GM15510 (cell line): Measurements from ENCODE around the gene PYGL.

Source experiments
- POLR2A ChIP-seq: IDR thresholded peaks from 3 replicates; pipeline ENCODE4 v1.6.1; 2011; ENCODE audit warnings: borderline replicate concordance; ENCODE audit not compliant: insufficient read length; ENCODE audit errors: extremely low read depth

PYGL gene

GRCh38 chr14:50937800-50938199, 6.5 kb downstream of the PYGL start:
- no peak for TF ChIP-seq POLR2A

GRCh38 chr14:50937325-50937724, 7.0 kb downstream of the PYGL start:
- TF ChIP-seq POLR2A, result no peak

- no peak for TF ChIP-seq POLR2A
These were observed 7.4 kb downstream of the PYGL start for GRCh38 chr14:50936882-50937281.

GRCh38 chr14:50936016-50936340, 8.3 kb downstream of the PYGL start:
- no peak for TF ChIP-seq POLR2A

- TF ChIP-seq POLR2A, result no peak
These were observed 8.9 kb downstream of the PYGL start for GRCh38 chr14:50935126-50936015.

GRCh38 chr14:50932592-50933495, 11.4 kb downstream of the PYGL start:
- no peak for TF ChIP-seq POLR2A

GRCh38 chr14:50932156-50932555, 12.1 kb downstream of the PYGL start:
- TF ChIP-seq POLR2A, result no peak

GRCh38 chr14:50931559-50931958, 12.7 kb downstream of the PYGL start:
- TF ChIP-seq POLR2A, result no peak

DNA sequence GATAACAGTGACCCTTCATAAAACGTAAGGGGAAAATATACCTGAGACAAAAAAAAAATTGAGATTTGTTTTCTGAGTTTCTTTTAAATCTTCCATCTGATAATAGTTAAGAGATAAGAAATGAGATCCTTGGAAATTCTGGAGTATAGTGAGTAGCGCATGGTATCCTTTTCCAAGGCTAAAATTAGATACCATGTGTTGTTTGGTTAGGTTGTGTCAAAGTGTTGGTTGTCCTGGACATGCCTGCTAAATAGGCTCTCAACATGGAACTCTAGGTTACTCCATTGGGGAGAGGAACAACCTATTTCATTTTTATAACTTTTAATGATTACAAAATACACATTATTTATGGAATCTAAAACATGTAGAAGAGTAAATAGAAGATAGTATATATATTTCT, 14.8 kb downstream of the PYGL start:
- no peak for TF ChIP-seq POLR2A

GRCh38 chr14:50928002-50928635, 16.2 kb downstream of the PYGL start:
- TF ChIP-seq POLR2A, result no peak

- no peak for TF ChIP-seq POLR2A
These were observed 17.4 kb downstream of the PYGL start for GRCh38 chr14:50926851-50927386.

- no peak for TF ChIP-seq POLR2A
These were observed 19.4 kb downstream of the PYGL start for GRCh38 chr14:50924843-50925242.

DNA sequence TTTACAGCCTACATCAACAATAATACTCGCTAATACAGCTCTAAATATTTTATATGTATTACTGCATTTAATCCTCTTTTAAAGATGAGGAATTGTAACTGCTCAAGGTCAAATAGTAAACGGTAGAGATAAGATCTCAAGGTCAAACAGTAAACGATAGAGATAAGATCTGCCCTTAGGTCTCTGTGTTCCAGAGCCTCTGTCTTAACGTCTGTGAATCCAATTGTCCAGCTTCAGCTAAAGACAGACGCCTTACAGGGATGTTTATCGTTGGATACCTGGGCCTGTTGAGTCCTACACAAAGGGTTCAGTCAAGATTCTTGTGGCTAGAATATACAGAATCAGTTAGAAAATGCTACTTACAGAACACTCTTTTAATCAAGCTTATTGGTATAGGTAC, 20.0 kb downstream of the PYGL start:
- no peak for TF ChIP-seq POLR2A

DNA sequence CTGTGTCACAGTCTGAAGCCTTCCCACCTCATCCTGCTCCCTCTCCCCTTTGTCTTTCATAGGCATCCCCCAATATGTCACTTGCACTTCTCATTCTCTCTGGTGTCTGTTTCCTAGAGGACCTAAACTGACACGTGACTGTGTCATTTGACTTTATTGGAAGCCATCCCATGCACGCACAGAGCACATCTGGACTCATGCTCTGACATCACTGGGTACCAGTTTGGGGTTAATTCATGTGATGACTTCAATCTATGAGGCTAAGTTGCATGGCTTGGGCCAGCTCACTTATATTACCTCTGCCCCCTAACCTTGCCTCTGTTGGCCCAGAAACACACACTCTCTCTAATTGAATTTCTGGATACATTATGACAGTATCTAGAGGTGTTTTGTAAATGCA, 21.5 kb downstream of the PYGL start:
- no peak for TF ChIP-seq POLR2A
